ENCODE results near the gene MUS81.
"Not testable (repeated sequence)": the region's sequence is repeated elsewhere in the genome, so short reads cannot be mapped to it uniquely, and the experiment has no call there.

Gene MUS81

GRCh38 chr11:65860278-65861164 lies at the start of gene MUS81:
Gene MUS81, plus strand, starts transcription at chr11:65860433. Its CDS starts 321 bp downstream, at chr11:65860754.
- peak; percentile 95 to 98 for DNase-seq

GRCh38 chr11:65811764-65812475 lies 48.3 kb upstream of the MUS81 start:
- DNase-seq, result no peak

DNA sequence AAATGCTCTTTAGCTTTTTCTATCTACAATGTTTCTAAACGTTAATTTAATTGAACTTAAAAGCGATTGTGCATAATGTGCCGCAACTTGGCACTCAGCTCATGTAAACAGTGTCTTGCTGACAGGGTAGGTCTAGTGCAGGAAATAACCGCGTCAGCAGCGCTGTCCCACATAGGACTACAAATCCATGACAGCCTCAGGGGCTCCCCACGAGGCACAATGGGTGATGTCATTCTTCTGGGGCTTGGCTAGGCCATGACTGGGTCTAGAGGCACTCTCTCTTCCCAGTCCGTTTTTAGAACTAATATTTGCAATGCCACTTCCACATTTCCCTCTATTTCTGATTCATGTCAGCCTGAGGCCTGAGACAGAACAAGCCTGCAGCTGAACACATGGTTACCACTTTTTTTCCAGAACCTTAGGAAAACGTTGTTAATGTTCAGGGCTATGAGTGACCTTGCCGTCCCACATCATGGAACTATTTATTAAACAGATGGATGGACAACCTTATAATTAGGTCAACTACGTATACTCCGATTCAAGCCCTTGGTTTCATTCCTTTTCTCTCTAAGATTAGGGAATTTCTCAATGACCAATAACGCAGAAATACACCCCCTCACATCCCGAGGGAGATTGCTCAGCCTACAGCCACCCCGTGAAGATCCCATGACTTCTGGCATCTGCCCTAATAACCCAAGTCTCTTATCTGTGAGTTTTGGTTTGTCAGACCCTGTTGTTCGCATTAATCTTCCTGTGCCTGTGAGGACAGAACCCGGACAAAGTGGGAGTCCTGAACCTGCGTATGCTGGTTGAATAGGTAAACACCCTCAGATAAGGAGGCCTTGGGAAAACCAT lies 45.9 kb upstream of the MUS81 start:
- DNase-seq, result peak in 1 of 2 experiments; percentile 56

GRCh38 chr11:65814986-65815565 lies 45.2 kb upstream of the MUS81 start:
- DNase-seq, result no peak

DNA sequence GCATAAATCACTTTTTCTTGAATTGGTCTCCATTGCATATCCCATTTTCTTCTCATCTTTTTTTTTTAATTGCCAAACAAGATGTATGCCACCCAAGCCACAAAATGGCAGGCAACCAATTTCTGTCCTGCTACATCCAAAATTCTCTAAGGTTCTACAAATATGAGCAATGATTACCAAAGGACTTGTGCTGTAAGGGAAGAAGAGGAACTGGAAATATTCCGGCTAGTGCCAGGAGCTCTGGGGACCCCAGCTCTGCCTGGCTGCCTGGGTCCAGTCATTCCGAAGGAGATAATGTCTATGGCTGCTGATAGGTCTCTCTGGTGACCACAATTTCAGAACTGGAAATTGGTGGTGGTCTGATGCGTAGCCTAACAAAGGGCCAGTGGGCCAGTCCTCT lies 43.5 kb upstream of the MUS81 start:
- DNase-seq, result no peak

DNA sequence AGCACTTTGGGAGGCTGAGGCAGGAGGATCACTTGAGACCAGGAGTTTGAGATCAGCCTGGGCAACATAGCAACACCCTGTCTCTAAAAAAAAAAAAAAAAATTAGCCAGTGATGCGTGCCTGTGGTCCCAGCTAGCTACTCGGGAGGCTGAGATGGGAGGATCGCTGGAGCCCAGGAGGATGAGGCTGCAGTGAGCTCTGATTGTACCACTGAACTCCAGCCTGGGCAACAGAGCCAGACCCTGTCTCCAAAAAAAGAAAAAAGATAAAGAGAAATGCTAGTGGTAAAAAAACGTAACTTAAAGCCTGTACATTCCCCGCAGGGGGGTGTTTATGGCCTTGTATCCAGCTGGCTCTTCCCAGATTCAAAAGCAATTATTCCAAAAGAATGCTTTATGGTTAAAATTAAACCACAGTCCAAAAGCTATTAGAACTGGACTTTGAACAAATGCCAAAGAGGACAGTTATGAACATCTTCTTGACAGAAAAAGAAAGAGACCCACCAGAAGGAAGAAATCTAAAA lies 42.9 kb upstream of the MUS81 start:
- no peak for DNase-seq

GRCh38 chr11:65817835-65818680 lies 42.2 kb upstream of the MUS81 start:
- peak; percentile 80 to 87 for DNase-seq

DNA sequence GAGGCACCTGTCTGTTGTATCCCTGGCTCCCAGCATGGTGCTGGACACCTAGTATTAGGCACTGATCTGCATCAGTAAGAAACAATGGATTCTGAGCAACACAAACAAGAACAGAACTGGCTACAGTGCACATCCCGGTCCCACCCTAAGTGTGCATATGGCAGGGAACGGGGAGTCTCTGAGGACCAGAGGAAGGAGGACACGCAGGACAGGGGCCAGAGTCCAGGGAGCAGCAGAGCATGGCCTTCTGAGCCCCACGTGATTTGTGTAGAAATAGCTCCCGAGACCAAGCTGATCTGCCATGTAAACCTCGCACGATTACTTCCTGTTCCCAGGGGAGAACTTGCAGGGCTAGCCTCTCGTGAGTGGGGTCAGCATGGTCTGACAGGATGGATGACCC lies 39.1 kb upstream of the MUS81 start:
- peak; percentile 56 to 87 for DNase-seq

GRCh38 chr11:65822776-65823528 lies 37.3 kb upstream of the MUS81 start:
- peak; percentile 46 to 89 for DNase-seq

- no peak for DNase-seq
These were observed 33.1 kb upstream of the MUS81 start for GRCh38 chr11:65826984-65827735.

GRCh38 chr11:65829459-65829858 lies 30.8 kb upstream of the MUS81 start:
- no peak for DNase-seq

DNA sequence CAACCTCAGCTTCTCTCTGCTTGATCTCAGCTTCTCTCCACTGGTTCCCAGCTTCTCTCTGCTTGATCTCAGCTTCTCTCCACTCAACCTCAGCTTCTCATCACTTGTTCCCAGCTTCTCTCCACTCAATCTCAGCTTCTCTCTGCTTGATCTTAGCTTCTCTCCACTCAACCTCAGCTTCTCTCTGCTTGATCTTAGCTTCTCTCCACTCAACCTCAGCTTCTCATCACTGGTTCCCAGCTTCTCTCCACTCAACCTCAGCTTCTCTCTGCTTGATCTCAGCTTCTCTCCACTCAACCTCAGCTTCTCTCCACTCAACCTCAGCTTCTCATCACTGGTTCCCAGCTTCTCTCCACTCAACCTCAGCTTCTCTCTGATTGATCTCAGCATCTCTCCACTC lies 28.0 kb upstream of the MUS81 start:
- DNase-seq, result not testable (repeated sequence)

GRCh38 chr11:65833297-65834030 lies 26.8 kb upstream of the MUS81 start, which contains the start of gene SNX32:
Gene SNX32, plus strand, starts transcription at chr11:65833963. Its CDS starts 103 bp downstream, at chr11:65834066.
- peak; percentile 86 to 94 for DNase-seq

DNA sequence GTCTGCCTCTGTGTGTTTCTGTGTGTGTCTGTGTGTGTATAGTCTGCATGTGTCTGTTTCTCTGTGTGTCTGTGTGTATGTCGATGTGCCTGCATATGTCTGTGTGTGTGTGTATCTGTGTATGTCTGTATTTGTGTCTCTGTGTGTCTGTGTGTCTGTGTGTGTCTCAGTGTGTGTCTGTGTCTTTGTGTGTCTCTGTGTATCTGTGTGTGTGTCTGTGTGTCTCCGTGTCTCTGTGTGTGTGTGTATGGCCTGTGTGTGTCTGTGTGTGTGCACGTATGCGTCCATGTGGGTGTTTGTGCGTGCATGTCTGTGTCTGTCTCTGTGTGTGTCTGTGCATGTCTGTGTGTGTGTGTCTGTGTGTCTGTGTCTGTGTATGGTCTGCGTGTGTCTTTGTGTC lies 26.0 kb upstream of the MUS81 start:
- DNase-seq, result no peak

GRCh38 chr11:65842144-65842543 lies 18.1 kb upstream of the MUS81 start:
- no peak for DNase-seq

DNA sequence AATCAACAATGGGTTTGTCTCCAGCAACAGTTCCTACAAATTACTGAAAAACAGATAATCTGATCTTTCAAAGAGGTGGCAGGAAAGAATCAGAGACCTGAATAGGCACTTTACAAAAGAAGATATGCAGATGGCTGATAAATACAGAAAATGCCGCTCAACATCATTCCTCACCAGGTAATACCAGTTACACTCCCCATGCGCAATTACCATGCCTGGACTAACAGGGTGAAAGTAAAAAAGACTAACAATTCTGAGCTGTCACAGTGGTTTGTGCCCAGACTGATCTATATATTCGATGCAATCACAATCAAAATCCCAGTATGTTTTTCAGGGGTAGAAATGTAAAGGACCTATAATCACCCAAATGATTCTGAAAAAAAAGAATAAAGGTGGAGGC lies 16.4 kb upstream of the MUS81 start:
- DNase-seq, result no peak

DNA sequence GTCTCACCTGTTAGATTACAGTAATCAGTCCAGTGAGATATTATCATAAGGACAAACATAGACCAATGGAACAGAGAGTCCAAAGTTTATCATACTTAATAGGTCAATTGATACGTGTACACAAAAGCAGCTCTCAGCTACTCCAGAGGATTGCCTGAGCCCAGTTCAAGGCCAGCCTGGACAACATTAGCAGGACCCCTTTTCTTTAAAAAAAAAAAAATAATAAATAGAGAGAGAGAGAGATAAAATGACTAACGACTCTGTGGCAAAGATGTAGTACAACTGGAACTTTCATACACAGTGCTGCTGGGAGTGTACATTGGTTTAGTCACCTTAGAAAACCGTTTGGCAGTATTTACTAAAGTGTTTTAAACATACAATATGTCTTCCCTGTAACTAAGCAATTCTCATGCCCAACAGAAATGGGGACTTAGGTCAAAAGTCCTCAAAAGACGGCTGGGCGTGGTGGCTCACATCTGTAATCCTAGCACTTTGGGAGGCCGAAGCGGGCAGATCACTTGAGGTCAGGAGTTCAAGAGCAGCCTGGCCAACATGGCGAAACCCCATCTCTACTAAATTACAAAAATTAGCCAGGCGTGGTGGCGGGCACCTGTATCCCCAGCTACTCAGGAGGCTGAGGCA lies 15.9 kb upstream of the MUS81 start:
- DNase-seq, result no peak

DNA sequence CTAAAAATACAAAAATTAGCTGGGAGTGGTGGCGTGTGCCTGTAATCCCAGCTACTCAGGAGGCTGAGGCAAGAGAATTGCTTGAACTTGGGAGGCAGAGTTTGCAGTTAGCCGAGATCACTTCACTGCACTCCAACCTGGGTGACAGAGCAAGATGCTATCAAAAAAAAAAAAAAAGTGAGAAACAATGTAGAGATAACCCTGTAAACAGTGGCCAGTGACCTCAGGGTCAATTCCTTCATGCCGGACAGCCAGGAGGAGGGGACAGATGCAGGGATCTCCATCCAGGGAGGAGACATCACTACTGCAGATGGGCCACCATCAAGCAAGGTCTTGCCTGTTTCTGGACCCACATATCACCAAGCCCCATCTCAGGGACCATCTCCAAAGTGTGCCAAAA lies 12.5 kb upstream of the MUS81 start:
- no peak for DNase-seq

GRCh38 chr11:65848693-65849092 lies 11.5 kb upstream of the MUS81 start:
- DNase-seq, result not testable (repeated sequence)
